HG02938 (cell line): Measurements from ENCODE around the gene IP6K3.

Experiments used
- ATAC-seq: cut with Tn5 transposase; IDR thresholded peaks from one replicate; pipeline ENCODE4 v1.9.1; 2021; ENCODE audit warnings: mild to moderate bottlenecking, moderate library complexity; ENCODE audit not compliant: unreplicated experiment

The IP6K3 gene

DNA sequence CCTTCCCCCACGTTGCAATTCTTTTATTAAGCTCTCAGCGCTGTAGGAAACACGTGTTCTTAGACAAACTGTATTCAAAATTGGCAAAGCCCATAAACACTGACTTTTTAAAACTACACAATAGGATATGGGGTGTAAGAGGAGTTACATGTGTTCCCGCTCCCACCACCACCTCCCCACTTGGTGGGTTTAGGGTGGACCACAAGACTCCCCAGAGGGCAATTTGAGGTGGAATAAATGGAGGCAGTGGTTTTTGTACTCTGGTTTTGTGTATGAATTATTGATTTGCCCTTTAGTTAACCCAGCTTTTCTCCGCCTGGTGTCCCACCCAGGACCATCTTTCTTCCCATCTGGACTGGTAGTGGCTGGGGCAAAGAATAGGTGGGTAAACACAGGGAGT is 38.9 kb downstream of the IP6K3 start:
- ATAC-seq = no peak

DNA sequence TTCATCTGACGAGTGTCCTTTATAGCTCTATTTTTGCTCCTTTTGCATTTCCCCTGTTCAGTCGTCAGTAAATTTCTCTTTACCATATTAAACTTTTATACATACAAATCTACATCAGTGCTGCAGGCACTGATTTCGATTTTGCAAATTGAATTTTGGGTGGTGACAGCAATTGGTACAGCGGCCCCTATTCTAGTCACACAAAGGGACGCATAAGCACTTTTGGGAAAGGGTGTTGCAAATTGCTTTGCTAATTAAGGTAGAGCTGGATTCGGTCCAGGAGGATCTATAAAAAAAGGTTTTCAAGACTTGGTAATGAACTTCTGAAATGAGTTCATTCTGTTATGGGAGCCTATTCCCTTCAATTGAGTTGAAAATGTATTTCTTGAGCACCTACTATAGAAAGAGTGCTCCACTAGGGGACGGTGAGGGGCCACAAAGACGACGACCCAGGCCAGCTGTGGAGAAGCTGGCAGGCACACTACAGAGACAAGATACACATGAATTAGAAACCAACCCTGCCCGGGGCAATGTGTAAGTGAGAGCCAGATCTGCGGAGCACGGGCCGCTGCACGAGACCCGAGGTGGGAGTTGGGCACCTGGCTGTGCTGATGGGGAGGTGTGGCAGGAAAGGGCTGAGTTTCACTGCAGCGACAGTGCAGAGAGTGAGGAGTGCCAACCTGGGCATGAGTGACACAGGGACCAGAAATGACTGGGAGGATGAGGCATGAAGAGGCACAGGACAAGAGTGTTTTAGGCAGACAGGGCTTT is 40.6 kb downstream of the IP6K3 start:
- no peak for ATAC-seq

DNA sequence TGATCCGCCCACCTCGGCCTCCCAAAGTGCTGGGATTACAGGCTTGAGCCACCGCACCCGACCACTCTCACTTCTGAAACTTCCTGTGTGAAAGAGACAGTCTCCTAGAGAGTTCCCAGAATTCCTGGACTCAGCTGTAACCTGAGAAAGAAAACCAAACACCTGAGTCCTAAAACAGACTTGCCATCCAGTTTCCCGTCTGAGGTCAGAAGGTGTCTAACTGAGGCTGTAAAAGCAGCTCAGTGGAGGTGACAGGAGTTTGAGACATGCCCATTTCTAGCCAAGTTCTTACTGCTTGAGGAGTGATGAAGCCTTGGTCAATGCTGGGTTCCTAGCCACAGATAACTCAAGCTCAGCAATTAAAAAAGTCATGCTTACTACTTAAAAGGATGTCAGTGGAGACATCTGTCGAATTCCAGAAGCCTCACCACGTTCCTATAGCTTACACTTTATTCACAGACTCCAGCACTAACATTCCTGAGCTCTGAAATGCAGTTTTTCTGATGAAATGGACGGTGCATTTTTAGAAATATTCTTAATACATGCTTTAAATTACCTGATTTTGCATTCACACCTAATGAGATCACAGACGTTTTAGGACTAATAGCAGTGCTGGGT is 41.3 kb downstream of the IP6K3 start:
- ATAC-seq = no peak

DNA sequence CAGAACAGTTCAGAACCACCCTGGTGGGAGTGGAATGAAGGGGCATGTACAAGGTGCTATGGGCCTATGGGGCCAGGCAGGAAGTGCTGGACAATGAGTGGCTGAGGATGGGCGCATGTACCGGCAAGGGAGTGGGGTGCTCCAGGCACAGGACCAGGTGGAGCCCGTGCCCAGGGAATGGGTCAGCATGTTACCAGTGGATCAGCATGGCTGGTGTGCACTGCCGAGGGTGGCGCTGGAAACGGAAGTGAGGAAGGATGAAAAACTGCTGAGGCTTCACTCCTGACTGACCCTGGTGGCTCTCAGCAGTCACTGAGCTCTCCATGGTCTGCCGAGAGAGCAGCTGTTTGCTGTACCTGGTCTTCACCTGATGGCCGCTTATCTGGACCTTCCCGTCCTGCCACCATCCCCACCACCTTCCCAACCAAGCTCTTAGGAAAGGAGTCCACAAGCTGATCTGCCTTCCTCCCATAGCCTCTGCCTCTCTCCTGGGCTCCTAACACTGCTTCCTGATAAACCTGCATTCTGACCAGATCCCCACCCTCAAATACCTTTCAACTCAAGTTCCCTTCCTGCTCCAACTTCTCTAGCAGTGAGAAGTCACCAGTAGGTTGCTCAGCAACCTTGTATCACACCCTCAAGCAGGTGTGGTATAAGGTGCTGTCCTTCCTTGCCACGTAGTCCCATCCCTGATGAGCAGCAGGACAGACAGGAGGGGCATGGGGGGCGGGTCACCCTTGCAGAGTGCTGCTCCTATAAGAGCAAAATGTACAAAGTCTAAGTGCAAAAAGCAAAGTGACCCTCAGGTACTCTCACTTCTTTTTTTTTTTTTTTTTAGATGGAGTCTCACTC is 42.3 kb downstream of the IP6K3 start:
- no peak for ATAC-seq

DNA sequence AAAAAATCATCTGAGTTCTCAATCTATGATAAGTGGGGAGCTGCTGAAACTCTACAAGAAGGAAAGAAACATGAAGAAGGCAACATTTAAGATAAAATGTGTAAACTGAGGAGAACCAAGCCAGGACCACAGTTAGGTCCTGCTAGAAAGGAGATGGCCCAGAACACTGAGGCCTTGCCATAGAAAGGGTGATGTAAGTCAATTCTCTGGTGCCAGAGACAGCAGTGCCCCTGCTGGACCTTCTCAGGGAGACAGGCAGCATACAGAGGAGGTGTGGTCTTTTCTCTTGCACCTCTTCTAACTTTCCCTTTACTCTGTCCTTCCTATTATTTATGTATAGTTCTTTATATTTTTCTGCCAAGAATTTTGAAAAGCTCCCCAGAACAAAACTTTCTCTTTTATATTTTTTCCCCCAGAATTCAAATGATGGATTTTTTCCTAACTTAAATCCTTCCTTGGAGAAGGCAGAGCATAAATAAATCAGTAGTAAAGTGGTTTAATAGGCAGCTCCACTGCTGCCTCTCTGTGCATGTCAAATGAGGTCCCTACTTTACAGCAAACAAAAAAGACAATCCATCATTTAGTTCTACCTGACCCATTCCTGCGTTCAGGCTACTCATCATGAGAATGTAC is 44.2 kb downstream of the IP6K3 start:
- no peak for ATAC-seq

DNA sequence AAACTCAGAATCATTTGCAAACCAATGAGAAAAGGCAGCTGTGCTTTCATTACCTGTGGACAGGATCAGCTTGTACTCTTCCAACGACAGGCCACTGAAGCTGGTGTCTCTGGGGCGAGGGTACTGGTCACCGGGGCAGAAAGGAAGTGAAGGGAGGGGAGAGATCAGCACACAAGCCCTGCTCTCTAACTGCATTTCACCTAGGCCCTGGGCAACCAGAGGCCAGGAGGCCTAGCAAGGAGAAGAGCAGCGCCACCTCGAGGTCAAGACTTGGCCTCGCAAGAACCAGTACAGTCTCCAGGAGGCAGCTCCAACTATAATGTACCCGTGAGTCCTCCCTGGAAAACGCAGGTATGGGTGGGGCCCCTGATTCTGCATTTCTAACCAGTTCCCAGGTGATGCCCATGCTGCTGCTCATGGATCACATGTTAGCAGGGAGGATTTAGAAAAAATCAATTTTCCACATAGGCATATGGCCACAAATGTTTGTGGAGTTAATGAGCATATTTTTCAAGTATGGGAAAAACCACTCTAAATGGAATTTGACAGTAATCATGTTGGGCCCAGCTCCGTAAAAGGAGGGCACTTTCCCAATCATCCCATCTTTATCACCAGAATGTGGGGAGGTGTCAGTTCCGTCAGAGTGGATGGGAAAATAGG is 46.2 kb downstream of the IP6K3 start:
- peak; percentile 64 for ATAC-seq

DNA sequence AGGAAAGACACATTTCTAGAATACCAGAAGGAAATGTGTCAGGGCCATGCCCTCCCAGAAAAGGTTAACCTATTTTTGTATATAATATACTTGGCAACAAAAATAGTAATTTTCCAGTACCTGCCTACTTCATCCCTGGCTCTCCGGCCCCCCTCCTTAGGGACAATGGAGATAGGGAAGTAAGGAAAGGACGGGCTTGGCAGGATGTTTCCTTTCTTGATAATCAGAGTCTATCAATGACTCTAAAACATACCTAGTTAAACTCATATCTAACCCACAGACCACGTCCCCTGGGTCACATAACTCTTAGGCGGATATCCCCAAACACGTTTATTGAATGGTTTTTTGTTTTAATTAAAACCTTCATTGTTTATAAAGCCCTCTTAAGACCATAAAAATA is 47.0 kb downstream of the IP6K3 start:
- ATAC-seq = no peak

DNA sequence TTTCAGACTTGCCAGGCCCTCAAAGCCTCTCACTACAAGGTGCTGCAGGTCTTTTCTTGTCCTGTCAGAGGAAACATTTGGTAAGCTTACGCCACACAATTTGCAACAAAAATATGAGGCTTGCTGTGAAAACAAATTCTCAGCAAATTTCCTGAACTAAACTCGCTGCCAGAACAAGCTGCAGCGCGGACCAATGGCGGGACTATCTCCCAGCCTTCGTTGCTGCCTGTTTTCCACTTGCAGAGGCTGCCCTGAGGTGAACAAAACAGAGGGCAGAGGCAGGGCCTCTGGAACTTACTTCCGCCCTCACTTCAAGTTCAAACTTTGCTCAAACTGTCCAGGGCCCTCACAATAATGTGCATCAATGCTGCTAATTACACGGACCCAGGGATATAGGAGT is 47.6 kb downstream of the IP6K3 start:
- ATAC-seq = no peak

DNA sequence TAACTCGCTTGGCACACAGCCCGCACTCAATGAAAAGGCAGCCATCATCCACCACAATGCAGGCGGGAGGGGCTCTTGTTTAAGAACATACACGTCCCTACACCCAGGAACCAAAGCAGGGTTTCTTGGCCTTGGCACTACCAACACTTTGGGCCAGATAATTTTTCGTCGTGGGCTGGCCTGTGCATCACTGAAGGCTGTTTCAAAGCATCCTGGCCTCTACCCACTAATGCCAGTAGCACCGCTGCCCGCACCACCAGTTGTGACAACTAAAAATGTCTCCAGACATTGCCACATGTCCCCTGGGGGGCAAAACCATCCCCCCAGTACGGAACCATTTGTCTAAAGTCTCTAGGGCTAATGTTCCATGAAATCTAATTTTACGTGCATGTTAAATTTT is 48.2 kb downstream of the IP6K3 start:
- no peak for ATAC-seq

DNA sequence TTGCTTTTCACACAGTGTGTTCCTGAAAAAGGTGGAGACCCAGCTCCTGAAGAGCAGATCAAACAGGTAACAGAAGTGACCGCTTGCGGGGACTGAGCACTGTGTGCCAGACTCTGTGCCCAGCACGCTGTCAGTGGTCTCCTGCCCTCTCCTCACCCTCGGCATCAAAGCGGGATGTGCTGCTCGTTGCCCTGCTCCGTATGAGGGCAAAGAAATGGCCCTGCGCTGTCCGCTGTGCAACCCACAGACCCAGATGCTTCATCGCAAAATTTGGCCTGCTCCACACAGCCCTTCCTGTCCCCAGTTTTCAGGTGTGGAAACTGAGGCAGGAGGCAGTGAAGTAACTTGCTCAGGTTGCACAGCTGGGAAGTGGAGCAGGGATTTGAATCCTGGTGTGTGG is 48.9 kb downstream of the IP6K3 start:
- no peak for ATAC-seq

DNA sequence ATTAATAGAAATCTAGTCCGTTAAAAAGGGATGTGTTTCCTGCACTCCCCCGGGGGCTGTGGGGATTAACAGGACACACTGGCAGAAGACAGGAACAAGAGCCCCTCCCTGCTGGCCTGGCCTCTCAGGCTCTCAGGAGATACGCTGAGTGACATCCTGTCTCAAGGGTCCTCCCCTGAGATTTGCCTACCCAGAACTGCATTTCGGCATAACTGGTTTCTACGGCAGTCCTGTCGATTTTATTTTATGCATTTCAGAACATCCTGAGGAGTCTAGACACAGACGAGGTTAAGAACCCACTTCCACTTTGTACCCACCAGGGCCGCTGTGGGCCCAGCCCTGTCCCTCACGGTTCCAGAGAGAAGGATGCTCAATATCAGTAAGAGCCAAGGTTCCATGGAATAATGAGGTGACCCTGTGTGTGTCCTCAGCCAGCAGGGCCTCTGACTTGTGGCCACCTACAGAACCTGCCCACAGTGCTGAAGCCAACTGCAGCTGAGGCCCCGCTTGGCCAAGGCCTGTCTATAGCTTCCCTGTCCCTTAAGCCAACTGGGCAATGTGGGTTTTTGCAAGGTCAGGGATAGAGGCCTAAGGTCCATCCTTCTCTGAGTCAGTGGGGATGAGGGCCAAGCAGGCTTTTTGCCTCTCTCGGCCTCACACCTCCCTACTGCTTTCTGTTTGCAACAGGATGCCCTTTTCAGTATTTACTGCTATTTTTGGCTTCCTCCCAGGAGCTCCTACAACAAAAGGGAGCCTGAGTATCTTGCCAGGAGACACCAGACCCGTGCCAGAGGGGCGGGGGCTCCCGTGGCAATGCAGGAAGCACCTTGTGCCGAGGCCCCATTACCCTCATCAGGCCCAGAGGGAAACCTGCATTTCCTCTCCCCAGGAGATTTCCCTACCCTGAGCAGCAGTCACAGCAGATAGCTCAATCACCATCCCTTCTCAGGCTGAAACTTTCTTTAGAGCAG is 49.9 kb downstream of the IP6K3 start:
- ATAC-seq = no peak

DNA sequence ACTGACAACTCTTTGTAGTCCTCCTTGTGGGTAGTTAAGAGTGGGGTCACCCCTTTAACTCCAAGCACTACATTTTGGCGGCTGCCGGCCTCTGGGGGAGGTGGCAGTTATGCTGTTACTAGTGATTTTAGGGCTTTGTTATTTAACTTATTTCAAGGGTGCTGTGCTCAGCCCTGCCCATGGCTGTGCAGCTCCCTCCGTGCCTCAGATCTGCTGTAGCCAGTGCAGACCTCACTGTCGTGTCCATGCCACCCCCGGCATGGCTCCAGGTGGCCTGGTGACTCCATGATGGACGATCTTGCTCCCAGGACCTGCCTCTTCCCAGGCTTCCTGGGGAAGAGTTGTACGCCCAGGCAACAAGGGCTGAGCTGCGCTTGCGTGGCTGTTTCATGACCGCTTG is 50.6 kb downstream of the IP6K3 start:
- no peak for ATAC-seq

DNA sequence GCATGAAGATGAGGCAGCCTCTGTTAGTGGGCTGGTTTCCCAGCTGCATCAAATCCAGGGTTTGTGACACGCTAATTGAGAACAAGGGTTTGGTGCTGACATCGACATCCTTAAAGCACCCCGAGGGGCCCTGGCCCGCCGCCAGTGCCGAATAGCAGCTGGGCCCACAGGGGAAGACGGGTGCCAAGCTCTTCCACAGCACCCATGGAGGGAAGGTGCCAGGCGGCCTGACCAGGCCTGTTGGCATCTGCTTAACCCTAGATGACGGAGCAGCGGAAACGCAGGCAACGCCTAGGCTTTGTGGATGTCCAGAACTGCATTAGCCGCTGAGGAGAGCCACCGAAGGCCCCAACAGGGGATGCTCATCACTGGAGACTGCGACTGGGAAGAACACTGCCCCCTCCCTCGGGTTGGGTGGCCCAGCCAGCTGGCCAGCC is 51.2 kb downstream of the IP6K3 start:
- no peak for ATAC-seq

DNA sequence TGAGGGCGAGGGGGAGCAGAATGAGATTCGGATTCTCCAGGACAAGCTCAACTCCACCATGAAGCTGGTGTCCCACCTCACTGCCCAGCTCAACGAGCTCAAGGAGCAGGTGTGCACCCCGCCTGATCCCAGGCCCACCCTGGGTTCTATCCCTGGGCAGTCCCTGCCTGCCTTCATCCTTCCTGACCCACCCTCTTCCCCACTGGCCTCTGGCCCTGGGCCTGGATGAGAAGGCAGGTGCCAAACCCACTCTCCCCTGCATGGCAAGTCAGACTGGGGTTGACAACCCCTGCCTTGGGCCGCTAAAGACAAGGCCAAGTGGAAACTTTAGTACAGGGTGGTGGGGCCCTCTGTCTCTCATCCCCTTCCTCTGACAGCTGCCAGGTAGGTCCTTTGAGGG is 51.7 kb downstream of the IP6K3 start:
- no peak for ATAC-seq

DNA sequence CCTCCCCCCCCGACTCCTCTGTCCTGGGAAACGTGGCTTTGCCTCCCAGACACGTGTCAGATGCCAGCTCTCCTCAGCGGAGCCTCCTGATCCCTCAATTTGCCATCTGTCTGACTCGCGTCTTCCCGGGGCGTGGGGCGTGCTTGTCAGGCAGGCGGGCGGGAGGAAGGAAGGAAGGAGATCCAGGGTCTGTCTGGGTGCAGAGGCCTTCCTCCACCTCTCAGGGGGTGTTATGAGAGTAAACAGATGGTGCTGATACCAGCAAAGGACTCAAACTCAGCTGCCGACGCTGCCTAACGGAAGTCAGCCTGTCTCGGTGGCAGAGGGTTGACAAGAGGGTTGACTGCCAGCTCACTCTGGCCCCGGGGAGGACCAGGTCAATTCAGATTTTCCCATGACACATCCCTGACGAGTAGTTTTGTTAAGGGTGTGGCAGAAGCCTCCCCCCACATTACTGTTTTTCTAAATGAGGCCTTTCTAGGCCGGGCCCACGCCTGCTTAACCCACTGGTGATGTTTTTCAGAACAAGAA is 52.2 kb downstream of the IP6K3 start:
- no peak for ATAC-seq

DNA sequence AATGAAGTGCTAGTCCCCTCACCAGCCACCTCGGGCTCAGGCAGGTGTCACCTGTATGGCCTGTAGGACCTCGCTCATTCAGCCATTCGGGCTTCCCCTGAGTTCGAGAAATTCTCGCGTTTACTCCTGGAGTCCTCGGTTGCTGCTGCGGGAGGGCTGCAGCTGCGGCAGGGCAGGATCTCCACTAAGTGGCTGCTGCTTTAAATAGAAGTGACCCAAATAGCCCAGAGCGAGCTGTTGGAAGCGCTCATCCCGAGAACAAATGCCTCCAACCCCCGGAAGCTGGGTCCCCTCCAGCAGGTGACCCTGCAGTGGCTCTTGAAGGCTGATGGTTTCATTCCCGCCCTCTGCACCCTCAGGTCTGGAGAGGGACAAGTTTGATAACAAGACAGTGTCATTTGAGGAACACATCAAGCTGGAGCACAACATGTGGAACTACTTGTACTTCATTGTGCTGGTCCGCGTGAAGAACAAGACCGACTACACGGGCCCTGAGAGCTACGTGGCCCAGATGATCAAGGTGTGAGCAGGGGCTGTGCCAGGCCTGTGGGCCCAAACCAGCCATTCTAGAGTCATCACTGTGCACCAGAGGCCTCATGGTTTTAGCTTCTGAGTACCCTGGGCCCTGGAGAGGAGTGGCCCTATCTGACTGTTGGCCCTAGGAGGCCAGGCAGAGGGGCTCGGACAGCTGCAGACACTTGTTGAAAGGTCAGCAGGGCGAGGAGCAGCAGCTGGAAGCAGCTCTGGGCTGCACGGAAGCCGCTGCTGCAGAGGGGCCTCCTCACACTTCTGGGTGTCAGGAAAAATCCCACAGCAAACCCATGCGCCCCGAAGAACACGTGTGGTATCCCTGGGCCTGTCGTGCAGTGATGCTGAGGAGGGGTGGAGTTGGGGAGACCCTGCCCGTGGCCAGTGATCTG is 53.3 kb downstream of the IP6K3 start:
- ATAC-seq = no peak

DNA sequence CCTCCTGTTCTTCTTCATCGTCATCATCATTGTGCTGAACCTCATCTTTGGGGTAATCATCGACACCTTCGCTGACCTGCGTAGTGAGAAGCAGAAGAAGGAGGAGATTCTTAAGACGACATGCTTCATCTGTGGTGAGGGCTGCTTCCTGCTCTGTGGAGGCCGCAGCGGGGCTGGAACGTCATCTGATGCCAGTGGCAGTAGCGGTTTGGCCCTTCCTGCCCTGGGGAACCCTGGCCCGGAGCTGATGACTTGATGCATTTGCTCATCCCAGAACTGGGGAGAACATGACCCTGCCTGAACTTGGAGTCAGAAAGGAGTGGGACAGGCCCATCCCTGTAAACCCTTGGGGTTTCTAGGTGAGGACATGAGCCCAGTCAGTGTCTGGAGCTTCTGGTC is 53.9 kb downstream of the IP6K3 start:
- ATAC-seq = no peak

DNA sequence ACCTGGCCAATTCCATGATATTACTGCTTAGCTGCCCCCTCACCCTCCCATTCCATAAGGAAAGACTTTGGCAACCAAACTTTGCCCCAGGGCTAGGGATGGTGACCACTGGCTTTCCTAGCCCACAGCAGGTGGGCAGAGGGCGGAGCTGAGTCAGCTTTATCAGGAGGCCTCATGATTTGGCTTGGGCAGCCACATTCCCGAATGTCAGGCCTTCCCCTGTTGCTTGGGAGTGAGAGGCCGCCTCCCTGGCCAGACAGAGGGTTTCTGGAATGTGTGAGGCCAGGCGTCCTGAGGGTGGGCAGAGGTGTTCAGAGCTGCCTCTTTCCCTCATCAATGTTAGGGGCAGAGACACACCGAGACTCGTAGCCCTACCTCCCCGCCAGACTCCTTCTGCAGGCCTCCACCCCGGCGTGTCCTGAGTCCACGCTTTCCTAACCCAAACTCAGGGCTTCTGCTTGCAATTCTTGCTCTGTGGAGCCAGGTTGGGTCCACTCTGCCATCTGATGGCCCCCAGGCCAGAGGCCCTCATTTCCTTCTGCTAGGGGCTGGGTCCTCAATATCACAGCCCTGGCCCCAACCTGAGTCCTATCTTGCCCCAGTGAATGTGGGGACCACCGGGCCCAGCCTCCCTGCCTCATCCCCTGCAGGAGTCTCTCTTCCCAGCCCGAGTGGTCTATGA is 54.5 kb downstream of the IP6K3 start:
- ATAC-seq = no peak
